DOHH2 (cell line): Measurements from ENCODE around the gene ZBTB7A.

Experiments used
- H3F3A ChIP-seq: fragments of 200-600 bp; sonication (generic), shearing (Covaris generic); 2 replicates; pipeline ENCODE4 v1.6.0; 2016; ENCODE audit warnings: antibody characterized with exemption, mild to moderate bottlenecking; ENCODE audit not compliant: control insufficient read depth, insufficient read depth
- H3K27ac ChIP-seq: fragments of 200-600 bp; sonication (generic); 2 replicates; pipeline ENCODE4 v1.5.1; 2014; ENCODE audit warnings: low read depth, mild to moderate bottlenecking, low read length, moderate library complexity
- H3K27me3 ChIP-seq: fragments of 200-600 bp; sonication (generic); 2 replicates; pipeline ENCODE4 v1.6.1; 2014; ENCODE audit warnings: mild to moderate bottlenecking, low read length, mixed read lengths; ENCODE audit not compliant: control insufficient read depth
- H3K36me3 ChIP-seq: fragments of 200-600 bp; sonication (generic); 2 replicates; pipeline ENCODE4 v1.6.1; 2014; ENCODE audit warnings: mild to moderate bottlenecking, low read length, moderate library complexity, mixed read lengths; ENCODE audit not compliant: control insufficient read depth
- H3K4me1 ChIP-seq: fragments of 200-600 bp; sonication (generic); 2 replicates; pipeline ENCODE4 v1.6.1; 2014; ENCODE audit warnings: mild to moderate bottlenecking, low read length, mixed read lengths; ENCODE audit not compliant: control insufficient read depth
- H3K4me2 ChIP-seq: fragments of 200-600 bp; sonication (generic); 2 replicates; pipeline ENCODE4 v1.6.0; 2014; ENCODE audit warnings: mild to moderate bottlenecking, low read length, moderate library complexity
- H3K4me3 ChIP-seq: fragments of 200-600 bp; sonication (generic); 2 replicates; pipeline ENCODE4 v1.5.1; 2014; ENCODE audit warnings: mild to moderate bottlenecking, low read length, mixed read lengths
- H3K79me2 ChIP-seq: fragments of 200-600 bp; sonication (generic); 2 replicates; pipeline ENCODE4 v1.6.1; 2014; ENCODE audit warnings: mild to moderate bottlenecking, low read length, mixed read lengths; ENCODE audit not compliant: control insufficient read depth
- H3K9me2 ChIP-seq: fragments of 200-600 bp; sonication (generic); replicated peaks from 2 replicates; pipeline ENCODE4 v1.6.1; 2014; ENCODE audit warnings: mild to moderate bottlenecking, low read length, mixed read lengths; ENCODE audit not compliant: control insufficient read depth
- H3K9me3 ChIP-seq: fragments of 200-600 bp; sonication (generic); 2 replicates; pipeline ENCODE4 v1.6.1; 2014; ENCODE audit warnings: antibody characterized with exemption, low read length, mixed read lengths; ENCODE audit not compliant: control insufficient read depth, insufficient read depth
- H4K20me1 ChIP-seq: fragments of 200-600 bp; sonication (generic); 2 replicates; pipeline ENCODE4 v1.6.0; 2014; ENCODE audit warnings: low read depth, mild to moderate bottlenecking, antibody characterized with exemption, low read length, moderate library complexity; ENCODE audit not compliant: control insufficient read depth, insufficient read depth
- CTCF ChIP-seq: fragments of 200-600 bp; sonication (generic); IDR thresholded peaks from one replicate; pipeline ENCODE4 v1.5.1; 2014; ENCODE audit warnings: antibody characterized with exemption, mild to moderate bottlenecking, low read depth, low read length; ENCODE audit not compliant: poor library complexity, severe bottlenecking
- EZH2phosphoT487 ChIP-seq: fragments of 200-600 bp; sonication (generic); IDR thresholded peaks from 2 replicates; pipeline ENCODE4 v1.6.1; 2017; ENCODE audit warnings: borderline replicate concordance, mild to moderate bottlenecking, antibody characterized with exemption, low read length, moderate library complexity, mixed read lengths

ZBTB7A gene

GRCh38 chr19:4059453-4059871, 7.2 kb downstream of the ZBTB7A start:
- no peaks in the 10 kb centered on the region for H3F3A ChIP-seq
- H3K27me3 ChIP-seq: no peaks in the 10 kb centered on the region
- H3K27ac ChIP-seq: no peak overlapping the region
- peaks cover 100% of the 10 kb centered on the region for H3K79me2 ChIP-seq
- H3K4me2 ChIP-seq: no peak overlapping the region
- H3K36me3 ChIP-seq: peaks cover 66% of the 10 kb centered on the region
- no peak overlapping the region for H3K4me3 ChIP-seq
- no peaks in the 10 kb centered on the region for H3K9me2 ChIP-seq
- H3K9me3 ChIP-seq: no peaks in the 10 kb centered on the region
- no peak for TF ChIP-seq EZH2phosphoT487
- peaks cover 49% of the 10 kb centered on the region for H4K20me1 ChIP-seq
- peaks cover 42% of the 10 kb centered on the region for H3K4me1 ChIP-seq

- Histone ChIP-seq H3K27ac (no peak overlapping the region), H3K9me2 (no peaks in the 10 kb centered on the region), H4K20me1 (peaks cover 44% of the 10 kb centered on the region), H3K4me1 (peaks cover 40% of the 10 kb centered on the region), H3K36me3 (peaks cover 65% of the 10 kb centered on the region), H3K27me3 (no peaks in the 10 kb centered on the region), H3K4me2 (no peak overlapping the region), H3K4me3 (no peak overlapping the region), H3F3A (no peaks in the 10 kb centered on the region), H3K79me2 (peaks cover 100% of the 10 kb centered on the region), H3K9me3 (no peaks in the 10 kb centered on the region)
- TF ChIP-seq EZH2phosphoT487 (no peak), CTCF (no peak)
Measured at GRCh38 chr19:4058693-4059452, 7.8 kb downstream of the ZBTB7A start.

GRCh38 chr19:4057931-4058692, 8.6 kb downstream of the ZBTB7A start:
- H3K9me2 ChIP-seq: no peaks in the 10 kb centered on the region
- peaks cover 37% of the 10 kb centered on the region for H4K20me1 ChIP-seq
- no peaks in the 10 kb centered on the region for H3K9me3 ChIP-seq
- no peaks in the 10 kb centered on the region for H3F3A ChIP-seq
- H3K4me3 ChIP-seq: no peak overlapping the region
- no peak overlapping the region for H3K27ac ChIP-seq
- no peaks in the 10 kb centered on the region for H3K27me3 ChIP-seq
- peaks cover 65% of the 10 kb centered on the region for H3K36me3 ChIP-seq
- peaks cover 32% of the 10 kb centered on the region for H3K4me1 ChIP-seq
- TF ChIP-seq EZH2phosphoT487 (no peak), CTCF (no peak)
- H3K79me2 ChIP-seq: peaks cover 100% of the 10 kb centered on the region
- H3K4me2 ChIP-seq: no peak overlapping the region

GRCh38 chr19:4055209-4055552, 11.5 kb downstream of the ZBTB7A start:
- Histone ChIP-seq H3K9me3 (no peaks in the 10 kb centered on the region), H3K27me3 (no peaks in the 10 kb centered on the region), H3F3A (no peaks in the 10 kb centered on the region), H3K4me1 (peaks cover 3% of the 10 kb centered on the region), H3K79me2 (peaks cover 99% of the 10 kb centered on the region), H3K9me2 (no peaks in the 10 kb centered on the region), H3K4me2 (no peak overlapping the region), H3K36me3 (peaks cover 61% of the 10 kb centered on the region), H4K20me1 (peaks cover 17% of the 10 kb centered on the region), H3K27ac (no peak overlapping the region), H3K4me3 (no peak overlapping the region)
- no peak for TF ChIP-seq CTCF
